ENCODE data around the gene C9orf78.

C9orf78 gene

GRCh38 chr9:129875181-129875611 lies 40.1 kb upstream of the C9orf78 start:
- H3K79me2 ChIP-seq (ENCODE audit: control insufficient read depth, insufficient read depth, low read length, unreplicated experiment): no peaks in the 10 kb centered on the region
- no peak overlapping the region for H3K4me3 ChIP-seq (ENCODE audit: low read depth, low read length)
- no peaks in the 10 kb centered on the region for H3K4me1 ChIP-seq (ENCODE audit: control insufficient read depth, insufficient read depth, low read length, unreplicated experiment)
- H3K27me3 ChIP-seq (ENCODE audit: insufficient read depth, low read length): no peaks in the 10 kb centered on the region
- no peaks in the 10 kb centered on the region for H3K36me3 ChIP-seq (ENCODE audit: insufficient read depth, low read length)
- H3K27ac ChIP-seq (ENCODE audit: low read depth, low read length): no peak overlapping the region
- H2AFZ ChIP-seq (ENCODE audit: low read length, unreplicated experiment): no peak overlapping the region

GRCh38 chr9:129874261-129875101 lies 39.4 kb upstream of the C9orf78 start:
- no peak overlapping the region for H3K27ac ChIP-seq (ENCODE audit: low read depth, low read length)
- no peaks in the 10 kb centered on the region for H3K4me1 ChIP-seq (ENCODE audit: control insufficient read depth, insufficient read depth, low read length, unreplicated experiment)
- H2AFZ ChIP-seq (ENCODE audit: low read length, unreplicated experiment): no peak overlapping the region
- no peak overlapping the region for H3K4me3 ChIP-seq (ENCODE audit: low read depth, low read length)
- no peaks in the 10 kb centered on the region for H3K79me2 ChIP-seq (ENCODE audit: control insufficient read depth, insufficient read depth, low read length, unreplicated experiment)
- no peaks in the 10 kb centered on the region for H3K27me3 ChIP-seq (ENCODE audit: insufficient read depth, low read length)
- H3K36me3 ChIP-seq (ENCODE audit: insufficient read depth, low read length): no peaks in the 10 kb centered on the region

GRCh38 chr9:129873563-129874190 lies 38.6 kb upstream of the C9orf78 start:
- H3K36me3 ChIP-seq (ENCODE audit: insufficient read depth, low read length): no peaks in the 10 kb centered on the region
- H3K4me1 ChIP-seq (ENCODE audit: control insufficient read depth, insufficient read depth, low read length, unreplicated experiment): no peaks in the 10 kb centered on the region
- no peak overlapping the region for H2AFZ ChIP-seq (ENCODE audit: low read length, unreplicated experiment)
- no peaks in the 10 kb centered on the region for H3K79me2 ChIP-seq (ENCODE audit: control insufficient read depth, insufficient read depth, low read length, unreplicated experiment)
- no peaks in the 10 kb centered on the region for H3K27me3 ChIP-seq (ENCODE audit: insufficient read depth, low read length)
- no peak overlapping the region for H3K4me3 ChIP-seq (ENCODE audit: low read depth, low read length)
- no peak overlapping the region for H3K27ac ChIP-seq (ENCODE audit: low read depth, low read length)

- no peaks in the 10 kb centered on the region for H3K4me1 ChIP-seq (ENCODE audit: control insufficient read depth, insufficient read depth, low read length, unreplicated experiment)
- H3K36me3 ChIP-seq (ENCODE audit: insufficient read depth, low read length): no peaks in the 10 kb centered on the region
- H3K27me3 ChIP-seq (ENCODE audit: insufficient read depth, low read length): no peaks in the 10 kb centered on the region
- H2AFZ ChIP-seq (ENCODE audit: low read length, unreplicated experiment): no peak overlapping the region
- no peaks in the 10 kb centered on the region for H3K79me2 ChIP-seq (ENCODE audit: control insufficient read depth, insufficient read depth, low read length, unreplicated experiment)
- H3K4me3 ChIP-seq (ENCODE audit: low read depth, low read length): no peak overlapping the region
- no peak overlapping the region for H3K27ac ChIP-seq (ENCODE audit: low read depth, low read length)
Measured at GRCh38 chr9:129871046-129871445, 36.0 kb upstream of the C9orf78 start.

- Histone ChIP-seq H3K4me3 (ENCODE audit: low read depth, low read length) (no peak overlapping the region), H2AFZ (ENCODE audit: low read length, unreplicated experiment) (no peak overlapping the region), H3K4me1 (ENCODE audit: control insufficient read depth, insufficient read depth, low read length, unreplicated experiment) (no peaks in the 10 kb centered on the region), H3K36me3 (ENCODE audit: insufficient read depth, low read length) (no peaks in the 10 kb centered on the region), H3K79me2 (ENCODE audit: control insufficient read depth, insufficient read depth, low read length, unreplicated experiment) (no peaks in the 10 kb centered on the region), H3K27ac (ENCODE audit: low read depth, low read length) (no peak overlapping the region), H3K27me3 (ENCODE audit: insufficient read depth, low read length) (no peaks in the 10 kb centered on the region)
Measured at GRCh38 chr9:129869585-129870501, 34.8 kb upstream of the C9orf78 start.

GRCh38 chr9:129868872-129869486 lies 33.9 kb upstream of the C9orf78 start:
- H2AFZ ChIP-seq (ENCODE audit: low read length, unreplicated experiment): no peak overlapping the region
- no peaks in the 10 kb centered on the region for H3K4me1 ChIP-seq (ENCODE audit: control insufficient read depth, insufficient read depth, low read length, unreplicated experiment)
- H3K27me3 ChIP-seq (ENCODE audit: insufficient read depth, low read length): no peaks in the 10 kb centered on the region
- H3K4me3 ChIP-seq (ENCODE audit: low read depth, low read length): no peak overlapping the region
- H3K27ac ChIP-seq (ENCODE audit: low read depth, low read length): no peak overlapping the region
- H3K79me2 ChIP-seq (ENCODE audit: control insufficient read depth, insufficient read depth, low read length, unreplicated experiment): no peaks in the 10 kb centered on the region
- no peaks in the 10 kb centered on the region for H3K36me3 ChIP-seq (ENCODE audit: insufficient read depth, low read length)

- Histone ChIP-seq H3K27me3 (ENCODE audit: insufficient read depth, low read length) (no peaks in the 10 kb centered on the region), H3K27ac (ENCODE audit: low read depth, low read length) (no peak overlapping the region), H3K36me3 (ENCODE audit: insufficient read depth, low read length) (no peaks in the 10 kb centered on the region), H2AFZ (ENCODE audit: low read length, unreplicated experiment) (no peak overlapping the region), H3K79me2 (ENCODE audit: control insufficient read depth, insufficient read depth, low read length, unreplicated experiment) (no peaks in the 10 kb centered on the region), H3K4me3 (ENCODE audit: low read depth, low read length) (no peak overlapping the region), H3K4me1 (ENCODE audit: control insufficient read depth, insufficient read depth, low read length, unreplicated experiment) (no peaks in the 10 kb centered on the region)
Measured at GRCh38 chr9:129868023-129868871, 33.2 kb upstream of the C9orf78 start.

GRCh38 chr9:129867136-129868022 lies 32.3 kb upstream of the C9orf78 start:
- Histone ChIP-seq H3K27me3 (ENCODE audit: insufficient read depth, low read length) (no peaks in the 10 kb centered on the region), H3K79me2 (ENCODE audit: control insufficient read depth, insufficient read depth, low read length, unreplicated experiment) (no peaks in the 10 kb centered on the region), H3K4me1 (ENCODE audit: control insufficient read depth, insufficient read depth, low read length, unreplicated experiment) (no peaks in the 10 kb centered on the region), H2AFZ (ENCODE audit: low read length, unreplicated experiment) (no peak overlapping the region), H3K27ac (ENCODE audit: low read depth, low read length) (no peak overlapping the region), H3K36me3 (ENCODE audit: insufficient read depth, low read length) (no peaks in the 10 kb centered on the region), H3K4me3 (ENCODE audit: low read depth, low read length) (no peak overlapping the region)

GRCh38 chr9:129866394-129867135 lies 31.5 kb upstream of the C9orf78 start:
- no peaks in the 10 kb centered on the region for H3K4me1 ChIP-seq (ENCODE audit: control insufficient read depth, insufficient read depth, low read length, unreplicated experiment)
- H3K4me3 ChIP-seq (ENCODE audit: low read depth, low read length): no peak overlapping the region
- H3K36me3 ChIP-seq (ENCODE audit: insufficient read depth, low read length): no peaks in the 10 kb centered on the region
- H3K27me3 ChIP-seq (ENCODE audit: insufficient read depth, low read length): no peaks in the 10 kb centered on the region
- no peaks in the 10 kb centered on the region for H3K79me2 ChIP-seq (ENCODE audit: control insufficient read depth, insufficient read depth, low read length, unreplicated experiment)
- H2AFZ ChIP-seq (ENCODE audit: low read length, unreplicated experiment): no peak overlapping the region
- no peak overlapping the region for H3K27ac ChIP-seq (ENCODE audit: low read depth, low read length)
